UCSD-AML1 (cell line): Measurements from ENCODE around the gene DNAJC10.

Experiments
- DNase-seq: peaks from one replicate; lab custom pipeline; 2025; ENCODE audit not compliant: unreplicated experiment; lab: John Stamatoyannopoulos, UW

Gene DNAJC10

GRCh38 chr2:182831101-182831500 lies 115.0 kb downstream of the DNAJC10 start:
- no peak for DNase-seq

- no peak for DNase-seq
Observed at GRCh38 chr2:182831921-182832320, 115.9 kb downstream of the DNAJC10 start.

- no peak for DNase-seq
Observed at GRCh38 chr2:182833084-182833854, 117.2 kb downstream of the DNAJC10 start.

- no peak for DNase-seq
Observed at GRCh38 chr2:182834293-182834692, 118.2 kb downstream of the DNAJC10 start.

GRCh38 chr2:182836451-182836850 lies 120.4 kb downstream of the DNAJC10 start:
- DNase-seq: no peak
